HL-60 (cell line): Measurements from ENCODE around the gene PITX1.

Experiments
- DNase-seq, 2 experiments: peaks; one replicate each; pipeline ENCODE4 v3.0.0-alpha.2; 2010 to 2020; ENCODE audit warnings: low read depth in 1 of 2, low spot score in 1 of 2
- H3K27ac ChIP-seq: fragments of 250-450 bp; sonication (Bioruptor Pico); replicated peaks from 2 replicates; pipeline ENCODE4 v1.5.1; 2020; ENCODE audit warnings: mild to moderate bottlenecking, moderate library complexity
- H3K27me3 ChIP-seq: fragments of 250-450 bp; sonication (Bioruptor Pico); 2 replicates; pipeline ENCODE4 v1.5.1; 2021; ENCODE audit warnings: mild to moderate bottlenecking, moderate library complexity; ENCODE audit not compliant: insufficient read depth, poor library complexity, severe bottlenecking
- H3K4me3 ChIP-seq: replicated peaks from 2 replicates; pipeline ENCODE4 v1.5.1; 2011; ENCODE audit warnings: mild to moderate bottlenecking, control low read depth, low read length; ENCODE audit not compliant: insufficient read depth
- GABPA ChIP-seq: IDR thresholded peaks from 2 replicates; pipeline ENCODE4 v1.6.1; 2012; ENCODE audit warnings: low read depth
- POLR2AphosphoS5 ChIP-seq: IDR thresholded peaks from 2 replicates; pipeline ENCODE4 v1.6.1; 2012; ENCODE audit warnings: low read depth
- SPI1 ChIP-seq: IDR thresholded peaks from 2 replicates; pipeline ENCODE4 v1.6.1; 2012; ENCODE audit warnings: low read depth, mild to moderate bottlenecking, borderline replicate concordance
- TF ChIP-seq, protein P1 (sequence below): IDR thresholded peaks from one replicate; pipeline ENCODE4 v1.5.1; 2011; ENCODE audit warnings: low read length, control low read depth, inconsistent platforms; ENCODE audit not compliant: insufficient read depth
- TF ChIP-seq, protein P2 (sequence below): IDR thresholded peaks from 2 replicates; pipeline ENCODE4 v1.6.1; 2012; ENCODE audit warnings: low read depth; ENCODE audit not compliant: insufficient replicate concordance

The PITX1 gene

DNA sequence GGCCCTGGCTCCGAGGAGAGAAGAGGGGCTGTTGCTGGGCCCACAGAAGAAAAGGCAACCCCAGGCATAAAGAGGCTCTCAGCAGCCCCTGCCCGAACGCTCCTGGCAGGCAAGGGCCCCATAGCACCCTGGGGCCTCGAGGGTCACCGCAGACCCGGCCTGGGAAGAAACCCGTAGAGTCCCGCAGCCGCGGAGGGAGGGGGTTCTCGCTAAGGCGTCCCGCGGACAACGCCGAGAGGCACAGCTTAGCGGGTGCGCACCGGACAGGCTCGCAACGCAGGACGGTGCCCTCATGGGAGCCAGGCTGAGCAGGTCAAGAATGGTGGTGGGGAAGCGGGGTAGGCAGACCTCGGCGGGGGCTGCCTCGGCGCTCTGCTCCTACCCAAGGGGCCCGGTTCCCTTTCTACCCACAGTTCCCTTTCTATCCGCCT lies 6.7 kb downstream of the PITX1 start:
- Histone ChIP-seq H3K27me3 (peaks cover 12% of the 10 kb centered on the region), H3K27ac (no peak overlapping the region), H3K4me3 (no peak overlapping the region)
- TF ChIP-seq SPI1 (no peak), GABPA (no peak), POLR2AphosphoS5 (no peak)
- TF ChIP-seq, protein P1, sequence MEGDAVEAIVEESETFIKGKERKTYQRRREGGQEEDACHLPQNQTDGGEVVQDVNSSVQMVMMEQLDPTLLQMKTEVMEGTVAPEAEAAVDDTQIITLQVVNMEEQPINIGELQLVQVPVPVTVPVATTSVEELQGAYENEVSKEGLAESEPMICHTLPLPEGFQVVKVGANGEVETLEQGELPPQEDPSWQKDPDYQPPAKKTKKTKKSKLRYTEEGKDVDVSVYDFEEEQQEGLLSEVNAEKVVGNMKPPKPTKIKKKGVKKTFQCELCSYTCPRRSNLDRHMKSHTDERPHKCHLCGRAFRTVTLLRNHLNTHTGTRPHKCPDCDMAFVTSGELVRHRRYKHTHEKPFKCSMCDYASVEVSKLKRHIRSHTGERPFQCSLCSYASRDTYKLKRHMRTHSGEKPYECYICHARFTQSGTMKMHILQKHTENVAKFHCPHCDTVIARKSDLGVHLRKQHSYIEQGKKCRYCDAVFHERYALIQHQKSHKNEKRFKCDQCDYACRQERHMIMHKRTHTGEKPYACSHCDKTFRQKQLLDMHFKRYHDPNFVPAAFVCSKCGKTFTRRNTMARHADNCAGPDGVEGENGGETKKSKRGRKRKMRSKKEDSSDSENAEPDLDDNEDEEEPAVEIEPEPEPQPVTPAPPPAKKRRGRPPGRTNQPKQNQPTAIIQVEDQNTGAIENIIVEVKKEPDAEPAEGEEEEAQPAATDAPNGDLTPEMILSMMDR: no peak
- TF ChIP-seq, protein P2, sequence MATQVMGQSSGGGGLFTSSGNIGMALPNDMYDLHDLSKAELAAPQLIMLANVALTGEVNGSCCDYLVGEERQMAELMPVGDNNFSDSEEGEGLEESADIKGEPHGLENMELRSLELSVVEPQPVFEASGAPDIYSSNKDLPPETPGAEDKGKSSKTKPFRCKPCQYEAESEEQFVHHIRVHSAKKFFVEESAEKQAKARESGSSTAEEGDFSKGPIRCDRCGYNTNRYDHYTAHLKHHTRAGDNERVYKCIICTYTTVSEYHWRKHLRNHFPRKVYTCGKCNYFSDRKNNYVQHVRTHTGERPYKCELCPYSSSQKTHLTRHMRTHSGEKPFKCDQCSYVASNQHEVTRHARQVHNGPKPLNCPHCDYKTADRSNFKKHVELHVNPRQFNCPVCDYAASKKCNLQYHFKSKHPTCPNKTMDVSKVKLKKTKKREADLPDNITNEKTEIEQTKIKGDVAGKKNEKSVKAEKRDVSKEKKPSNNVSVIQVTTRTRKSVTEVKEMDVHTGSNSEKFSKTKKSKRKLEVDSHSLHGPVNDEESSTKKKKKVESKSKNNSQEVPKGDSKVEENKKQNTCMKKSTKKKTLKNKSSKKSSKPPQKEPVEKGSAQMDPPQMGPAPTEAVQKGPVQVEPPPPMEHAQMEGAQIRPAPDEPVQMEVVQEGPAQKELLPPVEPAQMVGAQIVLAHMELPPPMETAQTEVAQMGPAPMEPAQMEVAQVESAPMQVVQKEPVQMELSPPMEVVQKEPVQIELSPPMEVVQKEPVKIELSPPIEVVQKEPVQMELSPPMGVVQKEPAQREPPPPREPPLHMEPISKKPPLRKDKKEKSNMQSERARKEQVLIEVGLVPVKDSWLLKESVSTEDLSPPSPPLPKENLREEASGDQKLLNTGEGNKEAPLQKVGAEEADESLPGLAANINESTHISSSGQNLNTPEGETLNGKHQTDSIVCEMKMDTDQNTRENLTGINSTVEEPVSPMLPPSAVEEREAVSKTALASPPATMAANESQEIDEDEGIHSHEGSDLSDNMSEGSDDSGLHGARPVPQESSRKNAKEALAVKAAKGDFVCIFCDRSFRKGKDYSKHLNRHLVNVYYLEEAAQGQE: no peak
- DNase-seq: no peak

DNA sequence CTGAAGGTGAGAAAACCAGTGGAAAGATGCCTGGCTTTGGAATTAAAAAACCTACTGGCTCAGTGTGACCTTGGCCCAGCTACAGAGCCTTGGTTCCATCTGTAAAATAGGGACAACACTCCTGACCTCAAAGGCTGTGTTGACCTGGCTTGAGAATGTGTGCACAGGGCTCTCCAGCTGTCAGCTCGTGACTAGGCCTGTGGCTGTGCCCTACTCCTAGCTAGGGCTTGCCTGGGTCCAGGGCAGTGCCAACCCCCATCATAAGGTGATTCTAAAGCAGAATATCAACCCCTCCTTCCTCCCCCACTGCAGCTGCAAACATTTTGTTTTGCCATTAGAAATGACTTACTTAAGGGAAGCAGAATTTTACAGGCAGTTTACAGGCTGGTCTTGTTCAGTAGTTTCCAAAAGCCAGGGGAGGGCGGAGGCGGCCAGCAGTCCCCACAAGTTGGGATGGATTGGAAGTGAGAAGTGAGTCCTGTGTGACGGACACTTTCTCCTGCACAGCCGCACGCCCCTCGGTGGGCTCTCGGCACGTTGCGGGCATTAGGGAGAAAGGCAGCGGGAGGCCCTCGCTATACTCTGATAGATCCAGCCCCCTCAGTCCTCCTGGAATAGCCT lies 7.3 kb downstream of the PITX1 start:
- H3K4me3 ChIP-seq: no peak overlapping the region
- no peak for DNase-seq
- no peak for TF ChIP-seq POLR2AphosphoS5
- TF ChIP-seq GABPA: no peak
- TF ChIP-seq, protein P1: no peak
- TF ChIP-seq SPI1: no peak
- TF ChIP-seq, protein P2: no peak
- peaks cover 10% of the 10 kb centered on the region for H3K27me3 ChIP-seq
- H3K27ac ChIP-seq: no peak overlapping the region

DNA sequence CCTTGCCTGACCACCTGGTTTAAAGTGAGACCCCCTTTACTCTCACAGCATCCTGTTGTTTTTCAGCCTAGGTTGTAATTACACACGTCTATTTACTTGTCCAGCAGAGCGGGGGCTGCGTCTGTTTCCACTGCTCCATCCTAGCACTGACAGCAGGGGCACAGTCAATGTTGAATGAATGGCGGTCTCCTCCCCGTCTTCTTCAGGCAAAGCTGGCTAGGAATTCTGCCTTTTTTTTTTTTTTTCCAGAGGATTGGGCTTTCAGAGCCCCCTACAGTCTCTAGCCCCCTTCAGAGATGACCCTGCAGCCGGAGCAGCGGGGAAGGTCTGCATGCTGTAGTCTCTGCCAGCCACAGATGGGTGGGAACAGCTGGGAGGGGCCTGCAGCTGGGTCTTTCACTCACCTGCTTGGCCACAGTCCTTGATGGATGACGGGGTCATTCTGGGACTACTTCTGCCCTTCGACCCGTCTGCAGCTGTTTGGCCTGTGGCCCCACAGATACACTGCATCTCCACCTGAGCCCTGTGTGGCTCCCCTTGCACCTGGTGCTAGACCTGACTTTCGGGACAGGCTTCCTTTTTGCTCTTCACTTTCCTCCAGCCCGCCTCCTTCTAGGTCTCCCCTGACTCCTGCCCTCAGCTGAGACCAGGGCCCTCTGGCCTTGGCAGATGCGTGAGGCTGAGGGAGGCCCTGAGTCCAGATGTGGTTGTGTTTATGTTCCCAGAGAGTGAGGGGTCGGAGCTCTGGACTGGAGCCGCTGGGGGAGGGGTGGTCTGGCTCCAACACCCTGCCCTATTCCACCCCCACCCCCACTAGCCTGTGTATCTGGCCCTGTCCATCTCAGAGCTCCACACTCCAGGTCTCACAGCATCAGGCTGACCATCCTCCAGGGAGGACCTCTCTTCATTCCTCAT lies 8.0 kb downstream of the PITX1 start:
- DNase-seq: no peak

More for the DNA sequence above, 8.0 kb downstream of the PITX1 start:
- TF ChIP-seq, protein P2: no peak
- TF ChIP-seq POLR2AphosphoS5: peak; percentile 52; the same call in 1 of the 2 replicates
- Histone ChIP-seq H3K27me3 (peaks cover 10% of the 10 kb centered on the region), H3K27ac (no peak overlapping the region), H3K4me3 (no peak overlapping the region)
